ENCODE measurements around the gene EIF3J.

- TF ChIP-seq CTCF (conservative IDR thresholded peaks at IDR 0.05): no peak
- TF ChIP-seq ZFX (IDR thresholded peaks at IDR 0.05): no peak
Measured at GRCh38 chr15:44580105-44580504, 43.2 kb downstream of the EIF3J start.

All from C4-2B (cell line).